ENCODE data around the gene CDC6. TPM values are rescaled to one million over a fixed set of nuclear protein-coding genes. Genes with fewer than 3 reads are reported as not detected.
"Not testable (repeated sequence)": the region's sequence is repeated elsewhere in the genome, so short reads cannot be mapped to it uniquely, and the experiment has no call there.

CDC6 gene
- total RNA-seq, 2 donors from 2014 or later: 0.66 to 0.78 TPM

DNA sequence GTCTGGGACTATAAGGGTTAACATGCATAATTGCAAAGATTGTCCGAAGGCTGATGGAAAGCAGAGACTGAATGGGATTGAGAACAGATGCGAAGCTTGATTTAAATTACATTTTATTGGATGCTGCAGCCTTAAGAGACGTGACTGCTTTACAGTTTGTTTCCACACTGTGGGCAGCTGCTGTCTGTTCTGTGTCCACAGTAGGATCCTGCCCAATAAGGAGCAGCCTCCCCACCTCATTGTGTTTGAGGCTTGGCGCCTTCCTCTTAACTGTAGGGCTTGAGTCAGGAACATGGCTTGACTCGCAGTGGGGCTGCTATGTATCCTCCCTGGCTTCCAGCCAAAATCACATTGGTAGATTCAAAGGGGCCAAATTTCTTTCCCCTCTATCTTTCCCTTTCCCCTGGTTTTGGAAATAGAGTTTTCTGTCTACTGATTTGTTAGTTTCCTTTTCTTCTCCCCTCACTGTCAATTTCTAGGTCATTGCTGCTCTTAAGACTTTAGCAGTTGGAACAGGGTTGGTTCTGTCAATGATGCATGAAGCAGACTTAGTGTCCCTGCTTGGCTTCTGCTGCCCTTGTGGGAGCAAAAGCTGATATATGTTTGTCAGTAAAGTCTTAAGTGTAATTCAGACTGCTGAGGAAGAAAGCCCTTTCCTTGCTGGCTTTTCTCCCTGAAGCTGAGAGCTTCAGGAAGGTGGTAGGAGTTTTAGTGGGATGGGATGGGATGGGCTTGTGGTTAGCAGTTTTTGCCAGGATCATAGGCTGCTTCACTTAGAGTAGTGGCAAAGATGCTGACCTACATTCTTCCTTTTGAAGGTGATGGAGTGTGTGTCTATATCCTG, 16.3 kb downstream of the CDC6 start:
- no peaks in the 10 kb centered on the region for H3K9me3 ChIP-seq
- DNase-seq: no peak
- no peak for TF ChIP-seq POLR2A (IDR thresholded peaks at IDR 0.05)
- TF ChIP-seq, protein P1, sequence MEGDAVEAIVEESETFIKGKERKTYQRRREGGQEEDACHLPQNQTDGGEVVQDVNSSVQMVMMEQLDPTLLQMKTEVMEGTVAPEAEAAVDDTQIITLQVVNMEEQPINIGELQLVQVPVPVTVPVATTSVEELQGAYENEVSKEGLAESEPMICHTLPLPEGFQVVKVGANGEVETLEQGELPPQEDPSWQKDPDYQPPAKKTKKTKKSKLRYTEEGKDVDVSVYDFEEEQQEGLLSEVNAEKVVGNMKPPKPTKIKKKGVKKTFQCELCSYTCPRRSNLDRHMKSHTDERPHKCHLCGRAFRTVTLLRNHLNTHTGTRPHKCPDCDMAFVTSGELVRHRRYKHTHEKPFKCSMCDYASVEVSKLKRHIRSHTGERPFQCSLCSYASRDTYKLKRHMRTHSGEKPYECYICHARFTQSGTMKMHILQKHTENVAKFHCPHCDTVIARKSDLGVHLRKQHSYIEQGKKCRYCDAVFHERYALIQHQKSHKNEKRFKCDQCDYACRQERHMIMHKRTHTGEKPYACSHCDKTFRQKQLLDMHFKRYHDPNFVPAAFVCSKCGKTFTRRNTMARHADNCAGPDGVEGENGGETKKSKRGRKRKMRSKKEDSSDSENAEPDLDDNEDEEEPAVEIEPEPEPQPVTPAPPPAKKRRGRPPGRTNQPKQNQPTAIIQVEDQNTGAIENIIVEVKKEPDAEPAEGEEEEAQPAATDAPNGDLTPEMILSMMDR (IDR thresholded peaks at IDR 0.05): no peak
- H3K36me3 ChIP-seq (replicated peaks in 1 of 2; ENCODE audit: insufficient read depth in 1 of 2, low read depth in 2 of 2): no peaks in the 10 kb centered on the region
- no peak overlapping the region for H3K4me3 ChIP-seq
- intact Hi-C loops (cut with DNase I): no loop called here
- ATAC-seq: peak; percentile 21
- peak overlapping the region in 1 of 4 donors; percentile 15 for H3K27ac ChIP-seq
- WGBS, 2 donors: 60% methylated on average over 5 of the region's 5 CpGs
- peaks cover 5% of the 10 kb centered on the region for H3K4me1 ChIP-seq
- no peaks in the 10 kb centered on the region for H3K27me3 ChIP-seq

DNA sequence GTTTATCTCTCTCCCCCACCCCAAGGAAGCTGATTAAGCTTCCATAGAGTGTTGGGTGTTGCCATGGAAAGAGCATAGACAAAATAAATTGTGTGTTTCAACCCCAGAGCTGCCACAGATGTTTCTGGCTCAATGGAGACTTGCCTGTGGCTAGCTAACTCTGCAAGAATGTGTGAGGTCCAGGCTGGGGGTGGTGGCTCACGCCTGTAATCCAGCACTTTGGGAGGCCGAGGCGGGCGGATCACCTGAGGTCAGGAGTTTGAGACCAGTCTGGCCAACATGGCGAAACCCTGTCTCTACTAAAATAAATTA, 16.8 kb downstream of the CDC6 start:
- H3K9me3 ChIP-seq; intact Hi-C loops (cut with DNase I); DNase-seq; H3K27me3 ChIP-seq; H3K4me3 ChIP-seq; ATAC-seq; H3K27ac ChIP-seq; H3K36me3 ChIP-seq (replicated peaks in 1 of 2; ENCODE audit: insufficient read depth in 1 of 2, low read depth in 2 of 2): not testable (repeated sequence)
- H3K4me1 ChIP-seq: peaks cover 10% of the 10 kb centered on the region
- WGBS, 2 donors: 87 to 95% methylated on average over 5 of the region's 5 CpGs

DNA sequence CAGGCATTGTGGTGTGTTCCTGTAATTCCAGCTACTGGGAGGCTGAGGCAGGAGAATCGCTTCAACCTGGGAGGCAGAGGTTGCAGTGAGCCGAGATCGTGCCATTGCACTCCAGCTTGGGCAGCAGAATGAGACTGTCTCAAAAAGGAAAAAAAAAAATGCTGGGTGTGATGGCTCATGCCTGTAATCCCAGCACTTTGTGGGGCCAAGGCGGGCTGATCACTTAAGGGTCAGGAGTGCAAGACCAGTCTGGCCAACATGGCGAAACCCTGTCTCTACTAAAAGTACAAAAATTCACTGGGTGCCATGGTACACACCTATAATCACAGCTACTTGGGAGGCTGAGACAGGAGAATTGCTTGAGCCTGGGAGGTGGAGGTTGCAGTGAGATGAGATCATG, 17.2 kb downstream of the CDC6 start:
- peaks cover 14% of the 10 kb centered on the region for H3K4me1 ChIP-seq
- ATAC-seq; H3K4me3 ChIP-seq; H3K27me3 ChIP-seq; H3K9me3 ChIP-seq; H3K36me3 ChIP-seq (replicated peaks in 1 of 2; ENCODE audit: insufficient read depth in 1 of 2, low read depth in 2 of 2); DNase-seq; H3K27ac ChIP-seq; intact Hi-C loops (cut with DNase I): not testable (repeated sequence)
- WGBS, 2 donors: 96 to 98% methylated on average over 5 of the region's 5 CpGs

DNA sequence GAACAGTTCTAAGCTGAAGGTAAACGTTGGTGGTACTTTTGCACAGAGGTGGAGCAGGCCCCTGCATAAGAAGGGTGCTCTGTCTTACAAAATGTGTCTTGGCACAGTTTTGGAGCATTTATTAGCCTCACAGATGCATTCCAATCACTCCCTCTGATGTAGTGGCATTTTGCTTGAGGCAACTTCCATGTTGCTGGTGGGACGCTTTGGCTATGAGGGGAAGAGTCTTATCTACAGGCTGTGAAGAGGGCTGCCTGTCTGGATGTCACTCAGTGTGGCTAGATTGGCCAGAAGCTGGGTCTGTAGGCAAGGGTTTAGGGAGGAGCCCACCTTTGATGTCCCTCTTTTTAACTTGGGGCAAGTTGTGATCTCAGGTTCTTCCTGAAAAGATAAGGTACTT, 18.7 kb downstream of the CDC6 start:
- Histone ChIP-seq H3K4me1 (peaks cover 29% of the 10 kb centered on the region), H3K27me3 (no peaks in the 10 kb centered on the region), H3K4me3 (no peak overlapping the region), H3K27ac (no peak overlapping the region), H3K36me3 (replicated peaks in 1 of 2; ENCODE audit: insufficient read depth in 1 of 2, low read depth in 2 of 2) (no peaks in the 10 kb centered on the region), H3K9me3 (no peaks in the 10 kb centered on the region)
- ATAC-seq: no peak
- WGBS, 2 donors: 55 to 79% methylated on average over 2 of the region's 2 CpGs
- TF ChIP-seq, protein P1 (IDR thresholded peaks at IDR 0.05): no peak
- TF ChIP-seq POLR2A (IDR thresholded peaks at IDR 0.05): no peak
- intact Hi-C loops (cut with DNase I): loop anchor here (2.0 kb wide), 1 partner anchor 44 kb away; no protein-coding TSS in a partner anchor
- no peak for DNase-seq

DNA sequence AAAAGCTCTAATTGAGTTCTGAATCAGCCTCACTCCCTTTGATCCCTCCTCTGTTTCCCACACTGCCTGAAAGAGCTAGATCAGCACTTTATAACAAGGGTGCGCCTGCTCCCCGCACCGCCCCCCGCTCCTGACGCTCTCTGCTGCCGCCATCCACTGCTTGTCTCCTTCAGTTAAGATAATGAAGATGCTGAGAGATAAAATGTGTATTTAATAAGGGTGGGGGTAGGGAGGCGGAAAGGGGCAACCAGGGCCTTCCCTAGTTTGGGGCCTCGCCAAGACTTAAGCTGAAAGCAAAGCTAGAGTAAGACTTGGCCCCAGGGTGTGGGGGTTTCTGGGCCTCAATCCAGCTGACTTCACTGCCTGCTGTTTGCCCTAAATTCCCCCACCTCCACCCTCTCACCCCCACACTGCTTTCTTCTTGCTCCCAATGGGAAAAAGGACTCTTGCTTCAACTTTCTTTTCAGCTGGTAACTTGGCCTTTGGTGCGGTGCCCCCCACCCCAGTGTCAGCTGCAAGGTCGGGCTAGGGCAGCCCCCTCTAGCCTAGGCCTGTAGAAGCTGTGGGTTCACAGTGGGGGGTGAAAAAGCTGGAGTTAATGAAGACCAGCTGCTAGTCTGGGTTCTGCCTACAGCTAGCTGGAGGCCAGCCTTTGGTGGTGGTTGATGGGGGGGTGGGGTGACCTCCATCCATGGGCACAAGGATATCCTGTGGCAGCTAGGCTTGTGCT, 19.5 kb downstream of the CDC6 start:
- no peaks in the 10 kb centered on the region for H3K36me3 ChIP-seq (replicated peaks in 1 of 2; ENCODE audit: insufficient read depth in 1 of 2, low read depth in 2 of 2)
- H3K4me1 ChIP-seq: peaks cover 36% of the 10 kb centered on the region
- ATAC-seq (no peak), DNase-seq (no peak)
- intact Hi-C loops (cut with DNase I): loop anchor here (2.0 kb wide), 1 partner anchor 44 kb away; no protein-coding TSS in a partner anchor
- H3K9me3 ChIP-seq: no peaks in the 10 kb centered on the region
- no peaks in the 10 kb centered on the region for H3K27me3 ChIP-seq
- 74 to 80% methylated on average over 9 to 10 of the region's 10 CpGs for WGBS, 2 donors
- H3K4me3 ChIP-seq: no peak overlapping the region
- H3K27ac ChIP-seq: peak overlapping the region in 1 of 4 donors; percentile 18
- TF ChIP-seq POLR2A (IDR thresholded peaks at IDR 0.05): no peak
- TF ChIP-seq, protein P1 (IDR thresholded peaks at IDR 0.05): no peak
